DMS114 treated with DMSO at 0.1 percent for 48 hours (cell line): ENCODE data around the gene YPEL5.
A peak's percentile ranks its signal among the peaks of the same experiment; 100 is the strongest.

Experiments used
- DNase-seq: peaks from one replicate; lab custom pipeline; 2025; ENCODE audit not compliant: unreplicated experiment; lab: John Stamatoyannopoulos, UW

The YPEL5 gene

GRCh38 chr2:30201990-30202389 is 55.2 kb downstream of the YPEL5 start:
- DNase-seq: no peak

GRCh38 chr2:30203156-30203555 is 56.3 kb downstream of the YPEL5 start:
- no peak for DNase-seq

- DNase-seq: no peak
Observed at GRCh38 chr2:30204281-30204680, 57.5 kb downstream of the YPEL5 start.

GRCh38 chr2:30205456-30205855 is 58.6 kb downstream of the YPEL5 start:
- no peak for DNase-seq

- DNase-seq: no peak
Observed at GRCh38 chr2:30206461-30207430, 59.9 kb downstream of the YPEL5 start.

GRCh38 chr2:30208453-30208852 is 61.6 kb downstream of the YPEL5 start:
- DNase-seq: peak; percentile 67

- DNase-seq: no peak
Observed at GRCh38 chr2:30209227-30209626, 62.4 kb downstream of the YPEL5 start.
